ENCODE data around the gene NDUFB7. TPM values are rescaled to one million over a fixed set of nuclear protein-coding genes. Genes with fewer than 3 reads are reported as not detected.
"Not testable (repeated sequence)": the region's sequence is repeated elsewhere in the genome, so short reads cannot be mapped to it uniquely, and the experiment has no call there.

The NDUFB7 gene
- total RNA-seq (100 to 1,000 TPM in 1 of 5 experiments, 10 to 100 TPM in 4; 50.6 to 129 (median 63.4) TPM), polyA plus RNA-seq (100 to 1,000 TPM; 194 to 210 TPM), total RNA-seq (11.6 reads per million, percentile 39 among the genes with 10 or more reads in this experiment)

DNA sequence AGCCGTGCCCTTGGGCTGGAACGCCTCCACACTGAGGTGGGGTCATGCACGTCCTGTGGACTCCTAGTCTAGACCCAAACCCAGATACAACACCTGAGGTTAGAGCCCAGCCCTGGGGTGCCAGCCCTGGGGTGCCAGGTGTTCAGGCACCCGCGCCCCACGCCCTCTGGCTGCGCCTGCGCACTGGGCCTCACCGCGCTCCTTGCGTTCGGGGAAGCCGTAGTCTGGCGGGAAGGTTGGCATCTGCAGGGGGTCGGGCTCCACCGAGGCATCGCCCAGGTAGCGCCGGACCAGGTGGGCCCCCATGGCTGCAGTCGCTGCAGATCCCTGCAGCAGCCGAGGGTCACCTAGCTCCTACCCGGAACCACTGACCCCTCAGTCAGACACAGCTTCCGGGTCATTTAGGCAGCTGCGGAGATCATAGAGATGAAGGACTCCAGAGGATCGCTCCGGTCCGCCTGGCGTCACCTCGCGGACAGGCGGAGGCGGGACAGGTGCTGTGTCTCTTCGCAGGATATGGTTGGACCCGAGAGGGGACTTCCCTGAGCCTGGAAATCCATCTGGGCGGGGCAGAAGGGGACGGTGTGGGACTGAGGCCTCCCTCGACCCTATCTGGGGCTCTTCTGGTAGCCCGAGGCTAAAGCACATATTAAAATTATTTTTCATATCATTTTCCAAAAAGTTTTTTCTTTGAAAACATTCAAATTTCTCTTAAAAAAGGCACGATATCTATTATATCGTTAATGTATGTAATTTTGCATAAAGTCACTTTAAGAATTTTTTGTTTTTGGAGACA is at the start of gene NDUFB7:
Gene NDUFB7 (minus strand): TSS at position 372 of the 796 bp plus-strand sequence. CDS start 66 bp downstream, at position 306.
- intact Hi-C loops (cut with micrococcal nuclease) = loop anchor here (1.0 to 5.0 kb wide), 11 partner anchors 15 to 553 kb away; partner anchors contain the start of genes ADGRL1 (in 1 of the 2), ASF1B (in 1 of the 2), DDX39A (in 1 of the 2) and DNAJB1 (in 1 of the 2)
- DNase-seq (peak; percentile 76 to 91 (median 87)), ATAC-seq (peak; percentile 98)
- Histone ChIP-seq H3K4me3 (ENCODE audit: low read length) (peak within 1 kb of the TSS; percentile 99), H3K27me3 (ENCODE audit: control insufficient read depth in 2 of 2, insufficient read depth in 2 of 2, low read length in 2 of 2) (no peaks in the 10 kb centered on the region), H3K27ac (ENCODE audit: low read depth, low read length) (peak within 1 kb of the TSS; percentile 74), H3K9me3 (ENCODE audit: control insufficient read depth in 2 of 3, low read length in 3 of 3) (no peaks in the 10 kb centered on the region), H3K4me1 (ENCODE audit: control insufficient read depth in 2 of 2, insufficient read depth in 2 of 2, low read length in 2 of 2) (peaks cover 14% of the 10 kb centered on the region in 2 donors), H3K36me3 (ENCODE audit: control insufficient read depth in 2 of 3, insufficient read depth in 3 of 3, low read length in 3 of 3) (peaks cover 0 to 18% (median 0%) of the 10 kb centered on the region in 3 experiments)
- Mint-ChIP-seq H3K9me3 (no peaks in the 10 kb centered on the region), H3K27me3 (no peaks in the 10 kb centered on the region), H3K36me3 (peaks cover 0 to 7% (median 0%) of the 10 kb centered on the region in 5 donors), H3K27ac (peak within 1 kb of the TSS; percentile 83 to 96 (median 89)), H3K4me3 (peak within 1 kb of the TSS; percentile 92 to 97 (median 96)), H3K4me1 (peaks cover 26 to 54% (median 37%) of the 10 kb centered on the region in 7 donors)
- CTCF ChIA-PET = interaction anchor here (0.6 to 5.2 kb wide), 8 partner anchors 9 to 709 kb away, joined by 3 to 60 read pairs (median 4); partner anchors contain the start of genes DNAJB1 and ZNF333
- POLR2A ChIA-PET = interaction anchor here (0.6 to 2.2 kb wide), 10 partner anchors 15 to 1647 kb away, joined by 3 to 17 read pairs (median 4); partner anchors contain the start of genes DNAJB1 and ZNF333

DNA sequence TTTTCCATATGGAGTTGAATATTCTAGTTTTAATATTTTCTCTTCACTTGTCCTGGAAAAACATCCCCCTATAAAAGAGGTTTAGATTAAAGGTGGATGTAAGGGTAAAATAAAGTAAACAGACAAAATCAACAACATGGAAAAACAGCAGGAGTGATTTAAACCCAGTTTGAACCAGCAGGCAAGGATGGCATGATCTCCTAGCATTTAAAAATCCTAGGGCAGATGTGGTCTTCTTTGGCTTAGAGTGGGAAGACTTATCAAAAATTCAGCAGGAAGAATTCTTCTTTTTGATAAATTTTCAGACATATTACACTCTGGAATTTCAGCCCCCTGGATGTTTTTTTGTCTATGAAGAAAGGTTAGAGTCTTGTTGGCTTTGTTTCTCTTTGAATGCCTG is 47.5 kb upstream of the NDUFB7 start:
- no peaks in the 10 kb centered on the region for H3K9me3 ChIP-seq (ENCODE audit: control insufficient read depth in 2 of 3, low read length in 3 of 3)
- intact Hi-C loops (cut with micrococcal nuclease) = no loop called here
- Mint-ChIP-seq H3K36me3 (peaks cover 0 to 8% (median 4%) of the 10 kb centered on the region in 5 donors), H3K27me3 (peaks cover 0 to 13% (median 12%) of the 10 kb centered on the region in 5 donors), H3K4me1 (peaks cover 0 to 7% (median 0%) of the 10 kb centered on the region in 7 donors), H3K9me3 (peaks cover 3 to 19% (median 14%) of the 10 kb centered on the region in 11 donors), H3K27ac (no peak overlapping the region), H3K4me3 (no peak overlapping the region)
- H3K27me3 ChIP-seq (ENCODE audit: control insufficient read depth in 2 of 2, insufficient read depth in 2 of 2, low read length in 2 of 2) = no peaks in the 10 kb centered on the region
- H3K4me1 ChIP-seq (ENCODE audit: control insufficient read depth in 2 of 2, insufficient read depth in 2 of 2, low read length in 2 of 2) = no peaks in the 10 kb centered on the region
- DNase-seq = no peak
- H3K27ac ChIP-seq (ENCODE audit: low read depth, low read length) = no peak overlapping the region
- no peak overlapping the region for H3K4me3 ChIP-seq (ENCODE audit: low read length)
- CTCF ChIA-PET = no interaction called here
- no peaks in the 10 kb centered on the region for H3K36me3 ChIP-seq (ENCODE audit: control insufficient read depth in 2 of 3, insufficient read depth in 3 of 3, low read length in 3 of 3)
- no peak for ATAC-seq
- POLR2A ChIA-PET = no interaction called here

DNA sequence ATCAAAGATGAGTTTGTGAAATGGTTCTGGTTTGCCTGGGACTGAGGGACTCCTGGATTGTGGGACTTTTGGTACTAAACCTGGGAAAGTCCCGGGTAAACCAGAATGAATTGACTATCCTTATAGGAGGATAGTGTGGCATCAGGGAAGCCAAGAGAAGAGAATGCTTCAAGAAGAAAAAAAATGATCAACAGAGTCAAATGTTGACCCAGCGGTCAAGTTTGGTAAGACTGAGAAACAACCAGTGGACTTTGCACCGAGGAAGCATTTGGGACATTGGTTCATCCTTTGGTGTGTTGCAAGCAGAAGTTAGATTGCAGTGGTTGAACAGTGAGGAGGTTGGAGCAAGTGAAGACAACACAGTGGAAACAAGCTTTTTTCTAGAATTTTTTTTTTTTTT is 44.5 kb upstream of the NDUFB7 start:
- Mint-ChIP-seq H3K4me3 (no peak overlapping the region), H3K27me3 (peaks cover 0 to 12% (median 9%) of the 10 kb centered on the region in 5 donors), H3K9me3 (peaks cover 3 to 19% (median 14%) of the 10 kb centered on the region in 11 donors), H3K27ac (no peak overlapping the region), H3K4me1 (peaks cover 0 to 11% (median 0%) of the 10 kb centered on the region in 7 donors), H3K36me3 (peaks cover 0 to 8% (median 0%) of the 10 kb centered on the region in 5 donors)
- no peaks in the 10 kb centered on the region for H3K27me3 ChIP-seq (ENCODE audit: control insufficient read depth in 2 of 2, insufficient read depth in 2 of 2, low read length in 2 of 2)
- no peaks in the 10 kb centered on the region for H3K4me1 ChIP-seq (ENCODE audit: control insufficient read depth in 2 of 2, insufficient read depth in 2 of 2, low read length in 2 of 2)
- intact Hi-C loops (cut with micrococcal nuclease) = no loop called here
- ATAC-seq (peak; percentile 32), DNase-seq (no peak)
- no peak overlapping the region for H3K27ac ChIP-seq (ENCODE audit: low read depth, low read length)
- H3K4me3 ChIP-seq (ENCODE audit: low read length) = no peak overlapping the region
- POLR2A ChIA-PET = no interaction called here
- H3K9me3 ChIP-seq (ENCODE audit: control insufficient read depth in 2 of 3, low read length in 3 of 3) = no peaks in the 10 kb centered on the region
- CTCF ChIA-PET = no interaction called here
- no peaks in the 10 kb centered on the region for H3K36me3 ChIP-seq (ENCODE audit: control insufficient read depth in 2 of 3, insufficient read depth in 3 of 3, low read length in 3 of 3)

DNA sequence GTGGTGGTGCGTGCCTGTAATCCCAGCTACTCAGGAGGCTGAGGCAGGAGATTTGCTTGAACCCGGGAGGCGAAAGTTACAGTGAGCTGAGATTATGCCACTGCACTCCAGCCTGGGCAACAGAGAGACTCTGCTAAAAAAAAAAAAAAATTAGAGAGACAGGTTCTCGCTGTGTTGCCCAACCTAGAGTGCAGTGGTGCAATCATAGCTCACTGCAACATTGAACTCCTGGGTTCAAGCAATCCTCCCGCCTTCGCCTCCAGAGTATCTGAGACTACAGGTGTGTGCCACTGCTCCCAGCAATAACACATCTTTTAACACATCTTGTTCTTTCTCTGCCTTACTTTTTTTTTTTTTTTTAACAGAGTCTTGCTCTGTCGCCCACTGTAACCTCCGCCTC is 43.8 kb upstream of the NDUFB7 start:
- Histone ChIP-seq H3K36me3 (ENCODE audit: control insufficient read depth in 2 of 3, insufficient read depth in 3 of 3, low read length in 3 of 3) (no peaks in the 10 kb centered on the region), H3K27me3 (ENCODE audit: control insufficient read depth in 2 of 2, insufficient read depth in 2 of 2, low read length in 2 of 2) (no peaks in the 10 kb centered on the region), H3K27ac (ENCODE audit: low read depth, low read length) (no peak overlapping the region), H3K4me1 (ENCODE audit: control insufficient read depth in 2 of 2, insufficient read depth in 2 of 2, low read length in 2 of 2) (no peaks in the 10 kb centered on the region), H3K9me3 (ENCODE audit: control insufficient read depth in 2 of 3, low read length in 3 of 3) (no peaks in the 10 kb centered on the region), H3K4me3 (ENCODE audit: low read length) (no peak overlapping the region)
- Mint-ChIP-seq H3K27ac (no peak overlapping the region), H3K4me3 (no peak overlapping the region), H3K4me1 (peaks cover 0 to 11% (median 0%) of the 10 kb centered on the region in 7 donors), H3K27me3 (peaks cover 0 to 12% (median 9%) of the 10 kb centered on the region in 5 donors), H3K9me3 (peaks cover 3 to 19% (median 14%) of the 10 kb centered on the region in 11 donors), H3K36me3 (peaks cover 0 to 8% (median 0%) of the 10 kb centered on the region in 5 donors)
- ChIA-PET POLR2A (no interaction called here), CTCF (no interaction called here)
- ATAC-seq (no peak), DNase-seq (no peak)
- intact Hi-C loops (cut with micrococcal nuclease) = no loop called here

DNA sequence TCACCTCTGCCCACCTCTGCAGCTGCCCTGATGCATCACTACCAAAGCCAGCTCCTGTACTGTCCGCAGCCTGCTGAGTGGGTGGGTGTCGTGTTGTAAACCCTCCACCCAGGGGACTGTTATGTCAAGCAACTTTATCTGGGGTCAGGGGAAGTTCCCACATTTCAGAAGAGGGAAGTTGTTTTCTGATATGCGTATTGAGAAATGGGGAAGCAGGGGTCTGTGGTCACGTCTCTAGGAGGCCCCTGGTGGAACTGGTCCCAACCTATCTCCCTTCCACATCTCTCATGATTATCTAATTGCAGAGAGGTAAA is 42.2 kb upstream of the NDUFB7 start:
- Mint-ChIP-seq H3K9me3 (peaks cover 0 to 9% (median 4%) of the 10 kb centered on the region in 11 donors), H3K4me1 (peaks cover 0 to 11% (median 0%) of the 10 kb centered on the region in 7 donors), H3K27me3 (peaks cover 0 to 9% (median 7%) of the 10 kb centered on the region in 5 donors), H3K27ac (no peak overlapping the region), H3K4me3 (no peak overlapping the region), H3K36me3 (peaks cover 0 to 4% (median 0%) of the 10 kb centered on the region in 5 donors)
- H3K4me3 ChIP-seq (ENCODE audit: low read length) = no peak overlapping the region
- ATAC-seq (peak; percentile 90), DNase-seq (no peak)
- H3K36me3 ChIP-seq (ENCODE audit: control insufficient read depth in 2 of 3, insufficient read depth in 3 of 3, low read length in 3 of 3) = no peaks in the 10 kb centered on the region
- H3K27ac ChIP-seq (ENCODE audit: low read depth, low read length) = no peak overlapping the region
- intact Hi-C loops (cut with micrococcal nuclease) = no loop called here
- no peaks in the 10 kb centered on the region for H3K4me1 ChIP-seq (ENCODE audit: control insufficient read depth in 2 of 2, insufficient read depth in 2 of 2, low read length in 2 of 2)
- no peaks in the 10 kb centered on the region for H3K27me3 ChIP-seq (ENCODE audit: control insufficient read depth in 2 of 2, insufficient read depth in 2 of 2, low read length in 2 of 2)
- H3K9me3 ChIP-seq (ENCODE audit: control insufficient read depth in 2 of 3, low read length in 3 of 3) = no peaks in the 10 kb centered on the region
- POLR2A ChIA-PET = no interaction called here
- CTCF ChIA-PET = no interaction called here

DNA sequence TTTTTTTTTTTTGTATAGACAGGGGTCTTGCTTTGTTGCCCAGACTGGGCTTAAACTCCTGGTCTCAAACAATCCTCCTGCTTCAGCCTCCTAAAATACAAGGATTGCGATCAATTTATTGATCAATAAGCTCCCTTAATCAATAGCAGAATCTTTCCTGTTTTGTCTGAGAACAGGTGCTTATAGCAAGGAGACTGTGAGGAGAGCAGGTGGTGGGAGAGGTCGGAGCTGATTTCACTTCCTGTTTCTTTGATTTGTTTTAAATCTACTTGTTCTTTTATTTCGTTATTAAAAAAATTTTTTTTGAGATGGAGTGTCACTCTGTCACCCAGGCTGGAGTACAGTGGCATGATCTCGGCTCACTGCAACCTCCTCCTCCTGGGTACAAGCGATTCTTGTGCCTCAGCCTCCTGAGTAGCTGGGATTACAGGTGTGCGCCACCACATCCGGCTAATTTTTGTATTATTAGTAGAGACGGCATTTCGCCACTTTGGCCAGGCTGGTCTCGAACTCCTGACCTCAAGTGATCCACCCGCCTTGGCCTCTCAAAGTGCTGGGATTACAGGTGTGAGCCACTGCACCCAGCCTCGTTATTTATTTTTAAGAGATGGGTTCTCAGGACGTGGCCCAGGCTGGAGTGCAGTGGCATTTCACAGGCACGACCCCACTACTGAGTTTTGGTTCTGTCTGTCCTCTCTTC is 41.7 kb upstream of the NDUFB7 start:
- DNase-seq; H3K4me3 ChIP-seq (ENCODE audit: low read length); H3K36me3 ChIP-seq (ENCODE audit: control insufficient read depth in 2 of 3, insufficient read depth in 3 of 3, low read length in 3 of 3); H3K27ac Mint-ChIP-seq; H3K4me1 Mint-ChIP-seq; H3K27ac ChIP-seq (ENCODE audit: low read depth, low read length); H3K4me3 Mint-ChIP-seq; H3K9me3 Mint-ChIP-seq; intact Hi-C loops (cut with micrococcal nuclease); H3K36me3 Mint-ChIP-seq; POLR2A ChIA-PET; H3K27me3 Mint-ChIP-seq; H3K9me3 ChIP-seq (ENCODE audit: control insufficient read depth in 2 of 3, low read length in 3 of 3); H3K4me1 ChIP-seq (ENCODE audit: control insufficient read depth in 2 of 2, insufficient read depth in 2 of 2, low read length in 2 of 2); H3K27me3 ChIP-seq (ENCODE audit: control insufficient read depth in 2 of 2, insufficient read depth in 2 of 2, low read length in 2 of 2): not testable (repeated sequence)
- CTCF ChIA-PET = interaction anchor here (0.7 kb wide), 1 partner anchor 1240 kb away, joined by 4 read pairs; no protein-coding TSS in a partner anchor
- ATAC-seq = peak; percentile 19
